AG10803 (cell line): ENCODE results near the gene VPS13A.

ENCODE experiments used
- DNase-seq: peaks from one replicate; pipeline ENCODE4 v3.0.0; 2010; ENCODE audit warnings: low read depth
- H3K4me3 ChIP-seq: 2 replicates; pipeline ENCODE4 v1.5.1; 2011; ENCODE audit warnings: mild to moderate bottlenecking, low read length, control low read depth
- TF ChIP-seq, protein P1 (sequence below): conservative IDR thresholded peaks from 2 replicates; pipeline ENCODE4 v1.5.1; 2011; ENCODE audit warnings: mild to moderate bottlenecking, low read length, control low read depth, inconsistent platforms

The VPS13A gene

DNA sequence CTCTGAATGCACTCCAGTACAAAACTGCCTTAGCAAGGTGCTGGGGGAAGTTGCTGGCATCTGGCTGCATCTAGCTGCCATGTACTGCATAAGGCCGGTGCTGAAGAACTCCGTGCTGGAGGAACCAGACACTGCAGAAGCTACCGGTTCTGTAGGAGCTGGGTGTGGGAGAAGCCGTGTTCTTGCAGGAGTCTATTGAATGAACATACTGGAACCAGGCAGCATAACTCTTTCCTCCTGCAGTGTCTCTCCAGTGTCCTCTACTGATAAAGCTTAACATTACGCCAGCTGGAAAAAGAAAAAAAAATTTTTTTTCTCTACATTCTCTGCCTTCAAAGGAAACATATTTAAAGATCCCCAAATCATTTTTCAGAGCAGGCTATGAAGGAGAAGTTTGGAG lies 38.5 kb downstream of the VPS13A start:
- TF ChIP-seq, protein P1, sequence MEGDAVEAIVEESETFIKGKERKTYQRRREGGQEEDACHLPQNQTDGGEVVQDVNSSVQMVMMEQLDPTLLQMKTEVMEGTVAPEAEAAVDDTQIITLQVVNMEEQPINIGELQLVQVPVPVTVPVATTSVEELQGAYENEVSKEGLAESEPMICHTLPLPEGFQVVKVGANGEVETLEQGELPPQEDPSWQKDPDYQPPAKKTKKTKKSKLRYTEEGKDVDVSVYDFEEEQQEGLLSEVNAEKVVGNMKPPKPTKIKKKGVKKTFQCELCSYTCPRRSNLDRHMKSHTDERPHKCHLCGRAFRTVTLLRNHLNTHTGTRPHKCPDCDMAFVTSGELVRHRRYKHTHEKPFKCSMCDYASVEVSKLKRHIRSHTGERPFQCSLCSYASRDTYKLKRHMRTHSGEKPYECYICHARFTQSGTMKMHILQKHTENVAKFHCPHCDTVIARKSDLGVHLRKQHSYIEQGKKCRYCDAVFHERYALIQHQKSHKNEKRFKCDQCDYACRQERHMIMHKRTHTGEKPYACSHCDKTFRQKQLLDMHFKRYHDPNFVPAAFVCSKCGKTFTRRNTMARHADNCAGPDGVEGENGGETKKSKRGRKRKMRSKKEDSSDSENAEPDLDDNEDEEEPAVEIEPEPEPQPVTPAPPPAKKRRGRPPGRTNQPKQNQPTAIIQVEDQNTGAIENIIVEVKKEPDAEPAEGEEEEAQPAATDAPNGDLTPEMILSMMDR: peak; percentile 42
- H3K4me3 ChIP-seq: no peak overlapping the region
- DNase-seq: peak; percentile 16

DNA sequence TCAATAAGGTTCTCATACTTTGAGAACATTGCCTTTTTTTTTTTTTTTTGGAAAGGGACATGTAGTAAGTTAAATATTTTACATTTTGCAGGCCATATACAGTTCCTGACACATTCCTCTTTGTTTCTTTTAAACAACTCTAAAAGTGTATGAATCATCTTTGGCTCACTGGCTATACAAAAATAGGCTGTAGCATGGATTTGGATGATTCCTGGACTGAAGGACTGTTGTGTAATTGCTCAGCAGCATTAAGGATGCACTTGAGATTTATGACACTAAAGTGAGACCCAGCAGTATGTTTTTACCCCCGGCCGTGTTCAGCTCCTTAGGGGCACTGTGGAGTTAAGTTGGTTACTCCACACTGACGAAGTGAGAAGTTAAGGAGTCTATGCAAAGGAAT lies 41.3 kb downstream of the VPS13A start:
- peak; percentile 60 for DNase-seq
- H3K4me3 ChIP-seq: no peak overlapping the region
- TF ChIP-seq, protein P1: no peak

DNA sequence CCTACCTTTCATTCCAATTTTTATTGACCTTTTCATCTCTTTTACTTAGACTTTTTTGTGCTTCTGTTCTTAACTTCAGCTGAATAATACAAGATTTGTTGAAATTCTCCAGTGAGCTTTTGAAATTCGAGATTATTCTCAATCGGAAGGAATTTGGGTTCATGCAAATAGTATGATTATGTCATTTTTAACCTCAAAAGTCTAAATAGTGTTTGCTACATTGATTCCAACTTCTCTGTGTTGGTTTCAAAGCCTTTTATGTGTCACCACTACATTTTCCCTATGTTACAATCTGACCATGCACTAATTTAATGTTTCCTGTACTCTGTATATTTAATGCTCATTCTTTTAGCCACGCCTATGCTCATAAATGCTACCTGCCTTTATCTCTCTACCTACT lies 44.1 kb downstream of the VPS13A start:
- TF ChIP-seq, protein P1: no peak
- H3K4me3 ChIP-seq: no peak overlapping the region
- no peak for DNase-seq

DNA sequence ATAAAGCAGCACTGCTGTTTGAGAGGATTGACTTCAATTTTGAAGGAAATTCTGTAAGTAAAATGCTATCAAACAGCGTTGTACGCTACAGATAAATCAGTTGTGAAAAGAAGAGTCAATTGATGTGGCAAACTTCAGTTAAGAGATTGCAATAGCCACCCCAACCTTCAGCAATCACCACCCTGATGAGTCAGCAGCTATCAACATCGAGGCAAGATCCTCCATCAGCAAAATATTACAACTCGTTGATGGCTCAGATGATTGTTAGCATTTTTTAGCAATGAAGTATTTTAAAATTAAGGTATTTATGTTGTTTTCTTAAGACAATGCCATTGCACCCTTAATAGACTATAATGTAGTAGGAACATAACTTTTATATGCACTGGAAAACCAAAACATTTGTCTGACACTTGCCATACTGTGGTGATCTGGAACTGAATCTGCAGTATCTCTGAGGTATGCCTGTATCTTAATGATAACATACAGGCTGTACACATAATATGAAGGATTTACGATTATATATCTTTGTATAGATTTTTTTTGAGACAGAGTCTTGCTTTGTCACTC lies 47.5 kb downstream of the VPS13A start:
- TF ChIP-seq, protein P1: no peak
- DNase-seq: peak; percentile 58

DNA sequence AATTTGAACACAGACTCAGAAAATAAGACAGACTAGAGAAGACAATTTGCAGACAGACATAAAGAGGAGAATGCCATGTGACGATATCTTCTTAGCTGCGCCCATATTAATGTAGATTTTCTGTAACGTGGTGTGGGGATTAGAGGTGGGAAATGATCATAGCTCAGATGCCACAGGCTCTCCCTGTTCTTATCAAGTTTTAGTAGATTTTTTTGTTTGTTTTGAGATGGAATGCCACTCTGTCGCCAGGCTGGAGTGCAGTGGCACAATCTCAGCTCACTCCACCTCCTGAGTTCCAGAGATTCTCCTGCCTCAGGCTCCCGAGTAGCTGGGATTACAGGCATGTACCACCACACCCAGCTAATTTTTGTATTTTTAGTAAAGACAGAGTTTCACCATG lies 59.4 kb downstream of the VPS13A start:
- TF ChIP-seq, protein P1: no peak
- no peak for DNase-seq
- H3K4me3 ChIP-seq: no peak overlapping the region

More for the DNA sequence above, 47.5 kb downstream of the VPS13A start:
- H3K4me3 ChIP-seq: no peak overlapping the region

DNA sequence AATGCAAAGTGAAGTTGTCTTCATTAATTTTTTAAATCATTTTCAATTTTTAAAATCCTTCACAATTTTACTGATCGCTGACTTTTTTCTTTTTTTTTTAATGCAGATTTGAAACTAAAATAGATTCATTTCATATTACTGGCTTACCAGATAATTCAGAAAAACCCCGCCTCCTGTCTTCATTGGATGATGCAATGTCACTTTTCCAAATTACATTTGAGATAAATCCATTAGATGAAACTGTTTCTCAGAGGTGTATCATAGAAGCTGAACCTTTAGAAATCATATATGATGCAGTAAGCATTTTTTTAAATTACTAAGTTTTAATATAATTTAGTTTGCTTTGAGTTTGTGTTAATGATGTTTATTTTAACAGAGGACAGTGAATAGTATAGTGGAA lies 60.6 kb downstream of the VPS13A start:
- H3K4me3 ChIP-seq: no peak overlapping the region
- TF ChIP-seq, protein P1: no peak
- no peak for DNase-seq

DNA sequence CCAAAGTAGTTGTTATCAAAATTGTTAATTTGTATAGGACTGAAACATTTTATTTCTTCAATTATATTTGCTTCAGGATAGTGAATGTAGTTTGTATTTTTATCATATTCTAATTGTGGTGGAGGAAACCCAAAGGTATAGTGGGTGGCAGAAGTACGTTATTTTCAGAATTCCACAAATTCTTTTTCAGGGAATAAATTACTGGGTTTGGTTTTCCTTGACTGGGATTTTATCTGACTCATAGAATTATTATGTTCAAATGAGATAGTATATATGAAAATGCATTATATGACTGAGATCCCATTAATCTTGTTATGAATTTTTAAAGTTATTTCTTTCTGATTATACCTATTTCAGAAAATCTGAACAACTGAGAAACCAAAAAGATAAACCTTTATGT lies 73.7 kb downstream of the VPS13A start:
- peak; percentile 1 for DNase-seq
- TF ChIP-seq, protein P1: no peak
- H3K4me3 ChIP-seq: no peak overlapping the region
